DND-41 (cell line): Measurements from ENCODE around the gene C1QTNF12.

ENCODE experiments used
- ATAC-seq: fragments of 200-7000 bp; cut with Tn5 transposase; 3 replicates; pipeline ENCODE4 v1.9.1; 2021; ENCODE audit warnings: low read depth; ENCODE audit not compliant: insufficient read depth
- DNase-seq: peaks from one replicate; pipeline ENCODE4 v3.0.0-alpha.2; 2020
- H2AFZ ChIP-seq: 2 replicates; pipeline ENCODE4 v1.6.0; 2012; ENCODE audit warnings: low read depth, low read length
- H3K27ac ChIP-seq: 2 replicates; pipeline ENCODE4 v1.5.1; 2012; ENCODE audit warnings: low read length, inconsistent platforms
- H3K27me3 ChIP-seq: fragments of 200-600 bp; sonication (generic); 2 replicates; pipeline ENCODE4 v1.6.0; 2012; ENCODE audit warnings: low read length, mild to moderate bottlenecking, inconsistent platforms; ENCODE audit not compliant: insufficient read depth, poor library complexity
- H3K36me3 ChIP-seq: 2 replicates; pipeline ENCODE4 v1.5.1; 2012; ENCODE audit warnings: low read length, inconsistent platforms; ENCODE audit not compliant: insufficient read depth
- H3K4me1 ChIP-seq: 2 replicates; pipeline ENCODE4 v1.5.1; 2012; ENCODE audit warnings: mild to moderate bottlenecking, low read length; ENCODE audit not compliant: insufficient read depth
- H3K4me2 ChIP-seq: 2 replicates; pipeline ENCODE4 v1.6.0; 2012; ENCODE audit warnings: mild to moderate bottlenecking, moderate library complexity, low read length, inconsistent platforms; ENCODE audit not compliant: insufficient read depth
- H3K4me3 ChIP-seq, 2 experiments: fragments of 200-600 bp in 1 of 2; shearing (Covaris generic) in 1 of 2; 2 replicates each; pipeline ENCODE4 v1.5.1; 2012 to 2016; ENCODE audit warnings: inconsistent platforms in 2 of 2, low read length in 2 of 2, mild to moderate bottlenecking in 2 of 2, low read depth in 1 of 2, moderate library complexity in 1 of 2
- H3K79me2 ChIP-seq: 2 replicates; pipeline ENCODE4 v1.6.0; 2012; ENCODE audit warnings: low read length, inconsistent platforms; ENCODE audit not compliant: insufficient read depth
- H3K9ac ChIP-seq: 2 replicates; pipeline ENCODE4 v1.6.0; 2012; ENCODE audit warnings: low read depth, mild to moderate bottlenecking, inconsistent platforms, low read length, moderate library complexity
- H3K9me3 ChIP-seq: 2 replicates; pipeline ENCODE4 v1.5.1; 2012; ENCODE audit warnings: low read length, moderate library complexity, mild to moderate bottlenecking, inconsistent platforms; ENCODE audit not compliant: insufficient read depth, severe bottlenecking
- H4K20me1 ChIP-seq: 2 replicates; pipeline ENCODE4 v1.6.0; 2012; ENCODE audit warnings: low read length; ENCODE audit not compliant: insufficient read depth
- EZH2 ChIP-seq: IDR thresholded peaks from 3 replicates; pipeline ENCODE4 v1.6.1; 2012; ENCODE audit warnings: borderline replicate concordance, low read depth, mild to moderate bottlenecking, moderate library complexity, low read length, inconsistent platforms; ENCODE audit not compliant: severe bottlenecking
- TF ChIP-seq, protein P1 (sequence below): IDR thresholded peaks from 2 replicates; pipeline ENCODE4 v1.5.1; 2012; ENCODE audit warnings: borderline replicate concordance, low read length, moderate library complexity, mild to moderate bottlenecking; ENCODE audit not compliant: poor library complexity, severe bottlenecking; ENCODE audit errors: extremely low read depth

Gene C1QTNF12

DNA sequence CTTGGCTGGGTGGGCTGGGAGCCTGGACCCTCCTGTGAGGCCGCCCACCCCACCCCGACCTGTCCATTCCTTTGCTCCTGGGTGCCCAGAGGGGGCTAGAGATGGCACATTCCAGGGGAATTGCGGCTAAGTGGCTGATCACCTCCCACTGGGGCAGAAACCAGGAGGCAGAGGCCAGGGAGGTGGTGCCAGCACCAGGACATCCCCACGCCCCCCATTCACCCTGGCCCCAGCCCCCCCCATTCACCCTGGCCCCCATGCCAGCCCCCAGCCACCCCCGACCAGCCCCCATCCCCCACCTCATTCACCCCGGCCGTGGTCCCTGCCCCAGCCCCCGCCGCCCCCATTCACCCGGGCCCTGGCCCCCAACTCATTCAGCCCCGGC is 6.2 kb downstream of the C1QTNF12 start:
- no peaks in the 10 kb centered on the region for H3K27me3 ChIP-seq
- no peak overlapping the region for H3K9ac ChIP-seq
- no peaks in the 10 kb centered on the region for H3K4me1 ChIP-seq
- TF ChIP-seq, protein P1, sequence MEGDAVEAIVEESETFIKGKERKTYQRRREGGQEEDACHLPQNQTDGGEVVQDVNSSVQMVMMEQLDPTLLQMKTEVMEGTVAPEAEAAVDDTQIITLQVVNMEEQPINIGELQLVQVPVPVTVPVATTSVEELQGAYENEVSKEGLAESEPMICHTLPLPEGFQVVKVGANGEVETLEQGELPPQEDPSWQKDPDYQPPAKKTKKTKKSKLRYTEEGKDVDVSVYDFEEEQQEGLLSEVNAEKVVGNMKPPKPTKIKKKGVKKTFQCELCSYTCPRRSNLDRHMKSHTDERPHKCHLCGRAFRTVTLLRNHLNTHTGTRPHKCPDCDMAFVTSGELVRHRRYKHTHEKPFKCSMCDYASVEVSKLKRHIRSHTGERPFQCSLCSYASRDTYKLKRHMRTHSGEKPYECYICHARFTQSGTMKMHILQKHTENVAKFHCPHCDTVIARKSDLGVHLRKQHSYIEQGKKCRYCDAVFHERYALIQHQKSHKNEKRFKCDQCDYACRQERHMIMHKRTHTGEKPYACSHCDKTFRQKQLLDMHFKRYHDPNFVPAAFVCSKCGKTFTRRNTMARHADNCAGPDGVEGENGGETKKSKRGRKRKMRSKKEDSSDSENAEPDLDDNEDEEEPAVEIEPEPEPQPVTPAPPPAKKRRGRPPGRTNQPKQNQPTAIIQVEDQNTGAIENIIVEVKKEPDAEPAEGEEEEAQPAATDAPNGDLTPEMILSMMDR = no peak
- no peak for TF ChIP-seq EZH2
- H3K79me2 ChIP-seq = no peaks in the 10 kb centered on the region
- no peak overlapping the region for H3K4me2 ChIP-seq
- peaks cover 21% of the 10 kb centered on the region for H4K20me1 ChIP-seq
- no peak overlapping the region for H2AFZ ChIP-seq
- H3K36me3 ChIP-seq = 0 out of 2 replicates have a peak, but pooled peaks cover 1% of the 10 kb centered on the region
- no peaks in the 10 kb centered on the region for H3K9me3 ChIP-seq
- no peak overlapping the region for H3K4me3 ChIP-seq
- H3K27ac ChIP-seq = no peak overlapping the region
- ATAC-seq (no peak), DNase-seq (no peak)

DNA sequence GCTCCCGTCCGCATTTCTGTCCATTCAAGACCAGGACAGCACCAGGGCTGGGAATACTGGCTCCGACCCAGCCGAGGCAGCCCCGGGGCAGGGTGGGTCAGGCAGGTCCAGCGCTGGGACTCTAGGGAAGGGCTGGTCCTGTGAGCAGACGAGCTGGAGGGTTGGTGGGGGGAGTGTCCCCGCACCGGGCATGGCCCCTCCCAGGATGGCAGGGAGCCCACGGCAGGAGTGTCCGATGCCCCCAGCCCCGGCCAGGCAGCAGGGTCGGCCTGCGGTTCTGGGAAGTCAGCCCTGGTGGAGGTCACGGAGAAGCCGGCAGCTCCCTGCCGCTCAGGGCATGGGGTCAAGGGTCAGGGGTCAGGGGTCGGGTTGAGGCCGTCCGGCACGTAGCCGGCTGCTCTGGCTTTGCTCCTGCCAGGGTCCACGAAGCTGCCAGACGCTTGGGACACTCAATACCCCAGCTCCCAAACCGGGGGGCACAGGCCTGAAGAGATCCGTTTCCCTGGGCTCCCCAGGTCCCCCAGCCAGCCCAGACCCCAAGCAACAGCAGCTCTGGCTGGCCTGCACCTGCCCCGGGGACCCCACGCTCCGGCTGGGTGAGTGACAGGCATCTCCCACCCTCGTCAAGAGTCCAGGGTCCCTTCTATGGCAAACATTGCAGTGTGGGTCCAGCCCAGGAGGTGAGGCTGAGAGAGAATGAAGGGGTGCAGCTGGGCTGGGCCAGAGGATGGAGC is 6.7 kb downstream of the C1QTNF12 start:
- Histone ChIP-seq H3K36me3 (peaks cover 6% of the 10 kb centered on the region; the same call in 1 of the 2 replicates), H3K4me3 (no peak overlapping the region), H3K4me2 (no peak overlapping the region), H3K9me3 (no peaks in the 10 kb centered on the region), H3K79me2 (peaks cover 3% of the 10 kb centered on the region; the same call in 1 of the 2 replicates), H3K27me3 (no peaks in the 10 kb centered on the region), H3K9ac (no peak overlapping the region), H2AFZ (no peak overlapping the region), H3K27ac (no peak overlapping the region), H4K20me1 (peaks cover 26% of the 10 kb centered on the region), H3K4me1 (no peaks in the 10 kb centered on the region)
- TF ChIP-seq, protein P1 = no peak
- TF ChIP-seq EZH2 = no peak
- ATAC-seq = no peak
- DNase-seq = no peak

DNA sequence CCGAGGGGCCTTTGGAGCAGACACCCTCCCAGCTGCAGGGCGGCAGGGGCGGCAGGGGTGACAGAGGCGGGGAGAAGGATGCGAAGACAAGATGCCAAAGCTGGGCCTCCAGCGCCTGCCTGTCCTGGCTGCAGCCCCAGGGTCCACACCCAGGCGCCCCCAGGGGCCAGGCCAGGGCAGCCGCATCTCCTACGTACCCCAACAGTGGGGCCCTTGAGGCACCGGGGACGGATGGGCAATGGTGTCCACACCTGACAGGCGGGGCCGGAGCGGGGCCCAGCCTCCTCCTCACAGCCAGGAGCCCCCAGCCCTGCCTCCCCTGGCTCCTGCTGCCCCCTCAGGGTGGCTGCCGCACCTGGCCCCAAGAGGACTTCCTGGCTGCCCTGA is 7.3 kb downstream of the C1QTNF12 start:
- H2AFZ ChIP-seq = no peak overlapping the region
- H3K36me3 ChIP-seq = peaks cover 11% of the 10 kb centered on the region
- H3K4me3 ChIP-seq = no peak overlapping the region
- H3K9ac ChIP-seq = no peak overlapping the region
- no peak for ATAC-seq
- H4K20me1 ChIP-seq = peaks cover 32% of the 10 kb centered on the region
- H3K27me3 ChIP-seq = no peaks in the 10 kb centered on the region
- TF ChIP-seq, protein P1 = no peak
- no peak for TF ChIP-seq EZH2
- H3K79me2 ChIP-seq = peaks cover 8% of the 10 kb centered on the region
- H3K4me2 ChIP-seq = no peak overlapping the region
- H3K9me3 ChIP-seq = no peaks in the 10 kb centered on the region
- DNase-seq = no peak
- peaks cover 4% of the 10 kb centered on the region; the same call in 1 of the 2 replicates for H3K4me1 ChIP-seq
- no peak overlapping the region for H3K27ac ChIP-seq
